Right atrium auricular region (tissue), 2 donors: ENCODE data around the gene TEN1. TPM values are rescaled to one million over a fixed set of nuclear protein-coding genes. Genes with fewer than 3 reads are reported as not detected.
"Not testable (repeated sequence)": the region's sequence is repeated elsewhere in the genome, so short reads cannot be mapped to it uniquely, and the experiment has no call there.

Experiments used
- DNase-seq: peaks from one replicate; pipeline ENCODE4 v3.0.0-alpha.2; 2019; ENCODE audit warnings: low spot score
- H3K27ac ChIP-seq, 2 donors: fragments of 200-600 bp; sonication (generic); 1 replicate in 1 of 2; 2 replicates in 1 of 2; pipeline ENCODE4 v1.5.1; 2016 to 2019
- H3K27me3 ChIP-seq, 2 donors: fragments of 200-600 bp; sonication (generic); one replicate each; pipeline versions ENCODE4 v1.5.1 to v1.6.0; 2017 to 2019
- H3K36me3 ChIP-seq: fragments of 200-600 bp; sonication (generic); one replicate; pipeline ENCODE4 v1.5.1; 2016
- H3K4me1 ChIP-seq, 2 donors: fragments of 200-600 bp; sonication (generic); one replicate each; pipeline versions ENCODE4 v1.5.1 to v1.6.0; 2017 to 2019
- H3K4me3 ChIP-seq, 2 donors: fragments of 200-600 bp; sonication (generic); 1 replicate in 1 of 2; 2 replicates in 1 of 2; pipeline ENCODE4 v1.5.1; 2017 to 2019; ENCODE audit warnings: mild to moderate bottlenecking in 1 of 2, moderate library complexity in 1 of 2
- H3K9me3 ChIP-seq, 2 donors: fragments of 200-600 bp; sonication (generic); one replicate each; pipeline ENCODE4 v1.5.1; 2019
- CTCF ChIP-seq, 2 donors: fragments of 200-600 bp; sonication (generic); IDR thresholded peaks; one replicate each; pipeline ENCODE4 v1.5.1; 2019; ENCODE audit warnings: antibody characterized with exemption in 2 of 2
- total RNA-seq, 2 donors: library from RNA; depleted of rRNA; stranded (reverse); fragments of >200 nt; gene quantifications; one replicate each; pipeline ENCODE4 v1.1.0, GENCODE V29; 2016

The TEN1 gene
- total RNA-seq, 2 donors from 2014 or later: 8.8 to 14.0 TPM

GRCh38 chr17:76034428-76035350, 55.6 kb downstream of the TEN1 start:
- Histone ChIP-seq H3K4me3 (no peak overlapping the region), H3K4me1 (peaks cover 0 to 3% of the 10 kb centered on the region in 2 donors), H3K9me3 (no peaks in the 10 kb centered on the region), H3K27me3 (no peaks in the 10 kb centered on the region), H3K36me3 (peaks cover 17% of the 10 kb centered on the region), H3K27ac (no peak overlapping the region)
- no peak for DNase-seq
- no peak for TF ChIP-seq CTCF (IDR thresholded peaks at IDR 0.05)

DNA sequence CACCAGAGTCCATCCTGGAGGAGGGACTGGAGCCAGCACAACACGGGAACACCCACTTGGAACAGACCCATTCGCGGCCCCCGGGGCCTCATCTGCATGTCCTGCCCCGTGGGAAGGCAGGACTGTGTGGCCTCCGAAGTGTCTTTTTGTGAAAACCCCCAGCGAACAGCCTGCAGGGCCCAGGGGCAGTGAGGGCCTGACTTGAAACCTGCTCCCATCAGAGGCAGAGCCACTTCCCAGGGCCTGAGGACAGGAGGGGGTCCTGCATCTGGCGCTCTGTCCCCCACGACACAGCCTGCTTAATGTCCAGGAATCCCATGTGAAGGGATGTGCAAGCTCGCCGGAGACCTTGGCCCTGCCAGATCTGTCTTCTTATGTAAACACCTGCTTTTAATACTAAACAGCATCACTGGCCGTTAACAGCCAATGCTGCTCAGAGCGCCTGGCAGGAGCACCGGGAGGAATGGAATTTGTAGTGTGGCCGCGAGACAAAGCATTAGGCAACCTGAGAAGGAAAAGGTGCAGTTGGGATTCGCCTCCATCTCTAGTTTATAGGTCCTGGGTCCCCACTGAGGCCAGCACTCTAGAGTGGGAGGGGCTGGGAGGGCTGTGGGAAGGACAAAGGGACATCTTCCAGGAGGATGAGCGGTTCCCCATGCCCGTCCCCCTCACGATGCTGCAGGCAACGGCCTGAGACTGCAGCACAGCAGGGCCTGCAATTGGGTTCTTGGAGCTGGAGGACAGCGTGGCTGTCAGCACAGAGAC, 57.6 kb downstream of the TEN1 start:
- H3K4me1 ChIP-seq: no peaks in the 10 kb centered on the region
- no peak for TF ChIP-seq CTCF (IDR thresholded peaks at IDR 0.05)
- H3K36me3 ChIP-seq: peaks cover 36% of the 10 kb centered on the region
- no peak for DNase-seq
- H3K9me3 ChIP-seq: no peaks in the 10 kb centered on the region
- no peaks in the 10 kb centered on the region for H3K27me3 ChIP-seq
- H3K27ac ChIP-seq: no peak overlapping the region
- no peak overlapping the region for H3K4me3 ChIP-seq

- Histone ChIP-seq H3K4me3 (no peak overlapping the region), H3K9me3 (no peaks in the 10 kb centered on the region), H3K36me3 (peaks cover 50% of the 10 kb centered on the region), H3K27ac (no peak overlapping the region), H3K27me3 (no peaks in the 10 kb centered on the region), H3K4me1 (no peaks in the 10 kb centered on the region)
- DNase-seq: no peak
- no peak for TF ChIP-seq CTCF (IDR thresholded peaks at IDR 0.05)
Observed at GRCh38 chr17:76038050-76038449, 59.0 kb downstream of the TEN1 start.

DNA sequence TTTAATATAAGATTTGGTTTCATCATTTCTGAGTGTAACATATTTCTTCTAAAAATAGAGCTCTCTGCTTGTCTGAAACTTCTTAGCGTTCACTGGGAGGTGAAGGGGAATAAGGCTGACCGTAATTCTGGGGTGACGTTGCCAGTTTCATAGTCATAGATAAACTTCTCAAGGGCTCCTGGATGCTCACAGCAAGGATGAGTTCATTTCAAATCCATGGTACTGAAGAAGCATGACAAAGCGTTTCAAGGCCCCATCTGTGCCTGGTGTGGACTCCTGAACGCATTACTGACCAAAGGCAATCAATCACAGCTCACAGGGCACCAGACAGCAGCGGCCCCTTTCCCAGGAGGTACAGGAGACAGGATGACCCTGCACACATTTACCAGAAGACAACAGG, 60.1 kb downstream of the TEN1 start:
- no peak for DNase-seq
- H3K4me3 ChIP-seq: no peak overlapping the region
- TF ChIP-seq CTCF (IDR thresholded peaks at IDR 0.05): no peak
- H3K4me1 ChIP-seq: no peaks in the 10 kb centered on the region
- no peaks in the 10 kb centered on the region for H3K9me3 ChIP-seq
- no peak overlapping the region for H3K27ac ChIP-seq
- peaks cover 61% of the 10 kb centered on the region for H3K36me3 ChIP-seq
- no peaks in the 10 kb centered on the region for H3K27me3 ChIP-seq

DNA sequence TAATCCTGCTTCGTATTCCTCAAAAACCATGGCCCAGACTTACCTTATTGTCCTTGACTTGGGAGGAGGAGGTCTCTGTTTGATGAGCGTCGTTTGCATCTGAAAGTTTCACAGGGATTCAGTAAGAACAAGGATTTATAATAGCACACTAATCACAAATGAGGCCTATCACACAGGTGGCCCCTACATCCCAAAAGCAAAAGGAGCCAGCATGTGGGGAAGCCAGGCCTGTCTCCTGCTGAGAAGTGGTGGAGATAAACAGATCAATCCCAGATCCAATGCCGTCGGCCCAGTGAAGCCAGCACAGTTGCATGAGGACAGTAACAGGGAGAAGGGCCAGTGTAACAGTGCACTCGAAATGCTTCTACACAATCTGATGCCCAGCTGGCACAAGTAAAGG, 61.3 kb downstream of the TEN1 start:
- no peak for TF ChIP-seq CTCF (IDR thresholded peaks at IDR 0.05)
- H3K27me3 ChIP-seq: no peaks in the 10 kb centered on the region
- peaks cover 73% of the 10 kb centered on the region for H3K36me3 ChIP-seq
- H3K4me1 ChIP-seq: no peaks in the 10 kb centered on the region
- no peak overlapping the region for H3K27ac ChIP-seq
- H3K4me3 ChIP-seq: no peak overlapping the region
- H3K9me3 ChIP-seq: no peaks in the 10 kb centered on the region
- no peak for DNase-seq

- H3K36me3 ChIP-seq: peaks cover 98% of the 10 kb centered on the region
- H3K4me3 ChIP-seq, H3K4me1 ChIP-seq, DNase-seq, H3K9me3 ChIP-seq, H3K27ac ChIP-seq, H3K27me3 ChIP-seq: not testable (repeated sequence)
Observed at GRCh38 chr17:76042868-76043267, 63.8 kb downstream of the TEN1 start.

- not testable (repeated sequence) for H3K9me3 ChIP-seq, DNase-seq, H3K27ac ChIP-seq, H3K4me1 ChIP-seq, H3K27me3 ChIP-seq, H3K4me3 ChIP-seq
- H3K36me3 ChIP-seq: peaks cover 98% of the 10 kb centered on the region
Observed at GRCh38 chr17:76044475-76045007, 65.5 kb downstream of the TEN1 start.
